ENCODE measurements around the gene RSPH1. TPM values are rescaled to one million over a fixed set of nuclear protein-coding genes. Genes with fewer than 3 reads are reported as not detected.

RSPH1 gene
- total RNA-seq, 1 experiment from 2014 or later: 1.5 TPM

DNA sequence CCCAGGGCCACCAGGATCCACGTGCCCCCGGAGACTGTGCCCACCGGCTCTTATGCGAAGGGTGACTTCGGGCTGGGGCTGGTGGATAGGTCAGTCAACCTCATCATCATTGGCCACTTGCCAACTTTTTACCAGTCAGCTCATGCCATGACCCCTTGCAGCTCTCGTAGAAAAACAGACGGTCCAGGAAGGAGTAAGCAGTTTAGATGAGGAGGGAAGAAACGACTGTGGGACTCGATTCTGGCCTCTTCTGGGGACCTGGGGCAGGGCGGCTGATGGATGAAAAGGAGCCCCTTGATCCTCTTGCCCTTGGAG is 51.3 kb downstream of the RSPH1 start:
- no peak overlapping the region for H2AFZ ChIP-seq (ENCODE audit: low read depth, low read length, poor library complexity, severe bottlenecking)

More for the DNA sequence above, 51.3 kb downstream of the RSPH1 start:
- Histone ChIP-seq H3K27me3 (ENCODE audit: insufficient read depth, low read length) (no peaks in the 10 kb centered on the region), H3K9ac (ENCODE audit: low read length) (no peak overlapping the region), H3K36me3 (ENCODE audit: control insufficient read depth in 1 of 2, insufficient read depth in 2 of 2, low read length in 2 of 2) (no peaks in the 10 kb centered on the region), H3K9me2 (ENCODE audit: insufficient read depth) (no peaks in the 10 kb centered on the region), H3K27ac (ENCODE audit: low read depth, low read length) (no peak overlapping the region), H3K4me1 (ENCODE audit: control insufficient read depth in 1 of 2, insufficient read depth in 2 of 2, low read length in 2 of 2) (peaks cover 0 to 3% of the 10 kb centered on the region in 2 experiments; a peak in 3 of 4 replicates), H3K9me3 (ENCODE audit: control insufficient read depth in 1 of 2, insufficient read depth in 1 of 2, low read depth in 1 of 2, low read length in 2 of 2) (no peaks in the 10 kb centered on the region), H3K79me2 (ENCODE audit: insufficient read depth, low read length) (no peaks in the 10 kb centered on the region), H3K4me3 (replicated peaks in 1 of 2; ENCODE audit: low read depth in 1 of 2, low read length in 2 of 2) (no peak overlapping the region), H4K20me1 (ENCODE audit: insufficient read depth) (no peaks in the 10 kb centered on the region), H3K4me2 (ENCODE audit: low read length) (no peak overlapping the region)
- ATAC-seq (no peak), DNase-seq (ENCODE audit: low read depth, low spot score) (no peak)
- CTCF ChIA-PET: no interaction called here
- intact Hi-C loops (cut with micrococcal nuclease): loop anchor here (5.0 kb wide), 1 partner anchor 832 kb away; no protein-coding TSS in a partner anchor
- BruUV-seq (replicated peaks): no TSS peak
- RAD21 ChIA-PET (ENCODE audit: low non-redundant PET in 1 of 2, low total read pairs in 2 of 2, uncharacterized antibody in 2 of 2, unreplicated experiment in 2 of 2): no interaction called here
- POLR2A ChIA-PET: no interaction called here
- no peak for TF ChIP-seq POLR2A (IDR thresholded peaks at IDR 0.05; ENCODE audit: borderline replicate concordance, extremely low read depth, insufficient read depth, insufficient read length)
- TF ChIP-seq ZBTB33 (IDR thresholded peaks at IDR 0.05; ENCODE audit: extremely low read depth, insufficient replicate concordance, low read length): no peak
- TF ChIP-seq SP1 (IDR thresholded peaks at IDR 0.05; ENCODE audit: low read depth): no peak
- TF ChIP-seq ZNF274 (IDR thresholded peaks at IDR 0.05; ENCODE audit: low read depth, low read length): no peak
- TF ChIP-seq EZH2 (IDR thresholded peaks at IDR 0.05): no peak
- no peak for TF ChIP-seq CEBPB (IDR thresholded peaks at IDR 0.05; ENCODE audit: low read depth)
- no peak for TF ChIP-seq RAD21 (IDR thresholded peaks at IDR 0.05; ENCODE audit: low read depth)
